Measurements from ENCODE around the gene OR10G2.

DNA sequence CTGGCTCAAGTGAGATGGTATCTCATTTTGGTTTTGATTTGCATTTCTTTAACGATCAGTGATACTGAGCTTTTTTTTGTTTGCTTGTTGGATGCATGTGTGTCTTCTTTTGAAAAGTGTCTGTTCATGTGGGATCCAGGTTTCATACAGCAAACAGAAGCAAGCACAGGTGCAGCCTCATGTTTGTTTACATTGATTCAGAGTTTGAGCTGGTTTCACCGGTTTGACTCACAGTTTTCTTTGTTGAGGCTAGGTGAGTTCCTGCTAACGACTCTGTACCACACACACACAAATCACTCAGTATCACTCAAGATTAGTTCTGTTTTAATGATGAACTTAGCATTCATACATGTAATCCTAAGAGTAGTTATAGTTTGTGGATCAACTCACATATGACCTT, 3.7 kb downstream of the OR10G2 start:
- no peak for TF ChIP-seq POLR2A (IDR thresholded peaks at IDR 0.05)
- TF ChIP-seq, protein P1, sequence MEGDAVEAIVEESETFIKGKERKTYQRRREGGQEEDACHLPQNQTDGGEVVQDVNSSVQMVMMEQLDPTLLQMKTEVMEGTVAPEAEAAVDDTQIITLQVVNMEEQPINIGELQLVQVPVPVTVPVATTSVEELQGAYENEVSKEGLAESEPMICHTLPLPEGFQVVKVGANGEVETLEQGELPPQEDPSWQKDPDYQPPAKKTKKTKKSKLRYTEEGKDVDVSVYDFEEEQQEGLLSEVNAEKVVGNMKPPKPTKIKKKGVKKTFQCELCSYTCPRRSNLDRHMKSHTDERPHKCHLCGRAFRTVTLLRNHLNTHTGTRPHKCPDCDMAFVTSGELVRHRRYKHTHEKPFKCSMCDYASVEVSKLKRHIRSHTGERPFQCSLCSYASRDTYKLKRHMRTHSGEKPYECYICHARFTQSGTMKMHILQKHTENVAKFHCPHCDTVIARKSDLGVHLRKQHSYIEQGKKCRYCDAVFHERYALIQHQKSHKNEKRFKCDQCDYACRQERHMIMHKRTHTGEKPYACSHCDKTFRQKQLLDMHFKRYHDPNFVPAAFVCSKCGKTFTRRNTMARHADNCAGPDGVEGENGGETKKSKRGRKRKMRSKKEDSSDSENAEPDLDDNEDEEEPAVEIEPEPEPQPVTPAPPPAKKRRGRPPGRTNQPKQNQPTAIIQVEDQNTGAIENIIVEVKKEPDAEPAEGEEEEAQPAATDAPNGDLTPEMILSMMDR (IDR thresholded peaks at IDR 0.05): no peak
